Activated T-cell treated with anti-CD3 and anti-CD28 coated beads for 1 hour (primary cell): ENCODE results near the gene BATF3.
"Not testable (repeated sequence)": the region's sequence is repeated elsewhere in the genome, so short reads cannot be mapped to it uniquely, and the experiment has no call there.

Experiments used
- DNase-seq: peaks from one replicate; pipeline ENCODE4 v3.0.0-alpha.2; 2020; ENCODE audit warnings: low read depth

Gene BATF3, protein sequence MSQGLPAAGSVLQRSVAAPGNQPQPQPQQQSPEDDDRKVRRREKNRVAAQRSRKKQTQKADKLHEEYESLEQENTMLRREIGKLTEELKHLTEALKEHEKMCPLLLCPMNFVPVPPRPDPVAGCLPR

GRCh38 chr1:212699625-212700222, at the start of gene BATF3:
TSS of gene BATF3 (minus strand) at chr1:212699840. CDS start at chr1:212699762, 78 bp downstream.
- DNase-seq: peak; percentile 26

DNA sequence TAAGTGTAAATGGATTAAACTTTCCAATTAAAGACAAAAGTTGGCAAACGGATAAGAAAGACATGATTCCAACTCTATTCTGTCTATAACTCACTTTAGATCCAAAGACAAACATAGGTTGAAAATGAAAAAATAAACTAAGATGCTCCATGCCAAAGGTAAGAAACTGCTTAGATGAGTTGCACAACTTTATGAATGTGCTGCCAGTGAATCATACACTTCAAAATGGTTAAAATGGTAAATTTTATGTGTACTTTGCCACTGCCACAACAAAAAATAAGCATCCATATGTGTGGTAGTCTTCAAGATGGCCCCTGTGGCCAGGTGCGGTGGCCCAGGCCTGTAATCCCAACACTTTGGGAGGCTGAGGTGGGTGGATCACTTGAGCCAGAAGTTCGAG, 46.9 kb upstream of the BATF3 start:
- DNase-seq: no peak

GRCh38 chr1:212745303-212745702, 45.7 kb upstream of the BATF3 start:
- DNase-seq: no peak

GRCh38 chr1:212743901-212744475, 44.3 kb upstream of the BATF3 start:
- no peak for DNase-seq

GRCh38 chr1:212738330-212738729, 38.7 kb upstream of the BATF3 start:
- DNase-seq: no peak

DNA sequence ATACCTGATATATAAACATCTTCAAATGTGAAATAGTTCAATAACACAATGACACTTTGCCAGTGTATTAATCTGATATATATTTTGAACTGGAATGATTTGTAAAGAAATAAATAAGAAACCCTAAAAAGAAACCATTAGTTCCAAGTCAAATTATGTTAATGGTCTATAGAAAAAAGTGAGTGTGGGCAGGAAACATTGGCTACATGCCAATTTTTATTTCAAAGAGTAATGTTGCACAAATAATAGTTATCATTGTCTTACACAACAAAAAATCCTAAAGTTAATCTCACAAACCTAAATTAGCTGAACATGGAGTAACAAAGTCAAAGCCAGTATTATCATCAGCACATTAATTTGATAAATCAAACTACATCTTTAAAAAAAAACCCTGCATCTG, 37.9 kb upstream of the BATF3 start:
- no peak for DNase-seq

- no peak for DNase-seq
Measured at GRCh38 chr1:212733109-212733508, 33.5 kb upstream of the BATF3 start.

- DNase-seq: no peak
Measured at GRCh38 chr1:212731630-212732029, 32.0 kb upstream of the BATF3 start.

DNA sequence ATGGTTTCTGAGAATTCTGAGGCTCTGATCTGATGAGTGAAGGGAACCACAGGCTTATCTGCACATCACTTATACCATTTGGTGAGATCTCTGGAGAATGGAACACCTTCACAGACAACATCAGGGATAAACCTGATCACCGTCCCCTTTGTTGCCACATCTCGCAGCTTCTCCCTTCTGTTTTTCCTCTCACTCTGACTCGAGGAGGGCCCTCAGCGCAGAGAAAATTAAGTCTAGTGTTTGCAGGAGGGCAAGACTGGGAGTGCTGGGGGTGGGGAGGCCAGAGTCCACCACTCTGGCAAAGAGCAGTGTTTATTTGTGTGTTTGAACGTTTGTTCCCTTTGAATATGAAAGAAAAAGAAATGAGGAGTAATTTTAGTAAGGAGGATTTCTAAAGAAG, 29.0 kb upstream of the BATF3 start:
- DNase-seq: no peak

GRCh38 chr1:212727386-212728181, 27.9 kb upstream of the BATF3 start:
- DNase-seq: no peak

- not testable (repeated sequence) for DNase-seq
Measured at GRCh38 chr1:212724679-212725078, 25.0 kb upstream of the BATF3 start.

GRCh38 chr1:212722270-212722957, 22.8 kb upstream of the BATF3 start:
- DNase-seq: no peak

GRCh38 chr1:212721388-212722247, 22.0 kb upstream of the BATF3 start:
- no peak for DNase-seq

GRCh38 chr1:212719633-212720032, 20.0 kb upstream of the BATF3 start:
- no peak for DNase-seq

- DNase-seq: no peak
Measured at GRCh38 chr1:212718499-212718898, 18.9 kb upstream of the BATF3 start.

DNA sequence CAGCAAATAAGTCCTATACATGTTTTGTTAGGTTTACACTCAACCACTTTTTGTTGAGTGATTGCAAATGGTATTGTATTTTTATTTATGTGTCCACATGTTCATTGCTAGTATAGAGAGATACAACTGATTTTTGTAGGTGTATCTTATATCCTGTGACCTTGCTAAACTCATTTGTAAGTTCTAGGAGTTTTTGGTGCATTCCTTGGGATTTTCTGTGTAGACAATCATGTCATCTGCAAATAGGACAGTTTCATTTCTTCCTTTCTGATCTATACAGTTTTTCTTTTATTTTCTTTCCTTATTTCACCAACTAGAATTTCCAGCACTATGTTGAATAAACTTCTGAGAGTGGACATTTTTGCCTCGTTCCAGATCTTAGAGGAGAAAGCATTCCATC, 16.5 kb upstream of the BATF3 start:
- no peak for DNase-seq

DNA sequence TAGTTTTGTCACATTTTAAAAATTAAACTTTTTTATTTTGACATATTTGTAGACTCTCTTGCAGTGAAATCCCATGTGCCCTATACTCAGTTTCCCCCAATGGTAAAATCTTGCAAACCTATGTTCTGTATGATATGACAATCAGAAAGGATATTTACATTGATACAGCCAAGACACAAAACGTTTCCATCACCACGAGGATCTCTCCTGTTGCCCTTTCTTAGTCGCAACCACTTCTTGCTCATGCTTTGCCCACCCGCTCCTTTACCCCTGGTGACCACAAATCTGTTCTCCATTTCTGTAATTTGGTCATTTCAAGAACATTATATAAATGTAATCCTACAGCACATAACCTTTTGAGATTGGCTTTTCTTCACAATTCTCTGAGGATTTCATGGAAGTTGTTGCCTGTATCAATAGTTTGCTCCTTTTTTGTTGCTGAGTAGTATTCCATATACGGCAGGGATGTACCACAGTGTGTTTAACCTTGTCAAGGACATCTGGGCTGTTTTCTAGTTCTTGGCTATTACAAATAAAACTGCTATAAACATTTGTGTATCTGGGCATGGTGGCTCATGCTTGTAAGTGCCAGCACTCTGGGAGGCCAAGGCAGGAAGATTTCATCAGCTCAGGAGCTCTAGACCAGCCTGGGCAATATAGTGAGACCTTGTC, 14.0 kb upstream of the BATF3 start:
- DNase-seq: no peak

- DNase-seq: no peak
Measured at GRCh38 chr1:212712451-212713303, 13.0 kb upstream of the BATF3 start.

GRCh38 chr1:212711974-212712373, 12.3 kb upstream of the BATF3 start:
- DNase-seq: not testable (repeated sequence)

- no peak for DNase-seq
Measured at GRCh38 chr1:212710566-212710965, 10.9 kb upstream of the BATF3 start.
